ENCODE results near the gene MSLN.

The MSLN gene

DNA sequence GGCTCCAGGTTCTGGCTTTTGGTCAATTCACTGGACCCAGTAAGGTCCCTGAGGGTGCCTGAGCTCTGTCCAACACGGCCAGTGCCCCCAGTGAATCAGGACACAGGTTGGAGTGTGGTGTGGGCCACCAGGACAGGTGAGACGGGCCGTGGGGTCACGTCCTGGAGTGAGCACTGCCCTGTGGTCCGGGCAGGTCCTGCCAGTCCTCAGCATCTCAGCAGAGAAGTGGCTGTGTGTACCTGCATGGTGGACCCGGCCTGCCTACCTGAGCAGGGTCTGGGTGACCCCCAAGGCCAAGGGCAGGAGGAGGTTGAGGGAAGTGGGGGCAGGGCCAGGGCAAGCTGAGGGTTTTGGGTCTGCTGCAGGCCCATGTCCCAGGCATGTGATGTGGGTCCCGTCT lies 41.9 kb downstream of the MSLN start:
- H2AFZ ChIP-seq (ENCODE audit: low read depth, low read length) = no peak overlapping the region
- H3K27me3 ChIP-seq (ENCODE audit: insufficient read depth, low read length) = peaks cover 10% of the 10 kb centered on the region
- no peak overlapping the region for H3K4me3 ChIP-seq (ENCODE audit: low read length)
- H3K36me3 ChIP-seq (ENCODE audit: insufficient read depth, low read length) = no peaks in the 10 kb centered on the region
- H3K4me1 ChIP-seq (ENCODE audit: insufficient read depth, low read length) = peaks cover 9% of the 10 kb centered on the region
- H3K9me3 ChIP-seq (ENCODE audit: low read length) = no peaks in the 10 kb centered on the region

DNA sequence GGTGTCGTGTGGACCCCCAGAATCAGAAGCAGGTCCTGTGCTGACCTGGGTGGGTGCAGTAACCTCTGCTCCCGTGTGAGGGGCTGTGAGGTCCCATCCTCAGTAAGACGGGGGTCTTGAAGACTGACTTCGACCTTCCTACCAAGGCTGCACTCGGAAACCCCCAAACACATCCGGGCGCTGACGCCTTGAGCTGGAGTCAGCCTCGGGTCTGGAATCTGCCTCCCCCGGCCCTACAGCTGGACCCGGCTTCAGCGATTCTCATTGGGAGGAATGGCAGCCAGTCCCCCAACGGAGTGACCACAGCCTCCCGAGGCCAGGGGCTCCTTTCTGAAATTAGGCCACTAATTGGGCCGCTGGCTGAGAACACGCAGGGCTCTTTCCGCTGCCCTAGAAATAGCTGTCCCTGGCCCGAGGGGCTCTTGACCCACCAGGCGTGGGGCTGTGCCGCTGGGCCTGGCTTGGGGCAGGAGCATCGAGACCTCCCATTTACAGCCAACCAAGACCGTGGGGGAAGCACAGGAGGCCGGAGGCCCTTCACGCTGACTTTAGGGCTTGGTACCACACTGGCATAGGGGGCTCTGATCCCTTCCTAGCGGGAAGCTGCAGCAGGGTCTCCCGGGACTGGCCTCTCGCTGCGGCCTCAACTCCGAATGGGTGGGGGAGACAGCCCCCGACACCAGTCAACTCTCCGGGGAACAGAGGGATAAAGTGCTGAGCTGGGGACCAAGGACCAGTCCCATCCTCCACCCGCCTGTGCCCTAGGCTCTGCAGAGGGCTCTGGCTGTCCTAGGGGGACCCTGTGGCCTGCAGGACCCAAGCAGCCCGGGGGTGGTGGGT lies 42.6 kb downstream of the MSLN start:
- no peaks in the 10 kb centered on the region for H3K36me3 ChIP-seq (ENCODE audit: insufficient read depth, low read length)
- H3K4me3 ChIP-seq (ENCODE audit: low read length) = no peak overlapping the region
- H3K27me3 ChIP-seq (ENCODE audit: insufficient read depth, low read length) = peaks cover 10% of the 10 kb centered on the region

DNA sequence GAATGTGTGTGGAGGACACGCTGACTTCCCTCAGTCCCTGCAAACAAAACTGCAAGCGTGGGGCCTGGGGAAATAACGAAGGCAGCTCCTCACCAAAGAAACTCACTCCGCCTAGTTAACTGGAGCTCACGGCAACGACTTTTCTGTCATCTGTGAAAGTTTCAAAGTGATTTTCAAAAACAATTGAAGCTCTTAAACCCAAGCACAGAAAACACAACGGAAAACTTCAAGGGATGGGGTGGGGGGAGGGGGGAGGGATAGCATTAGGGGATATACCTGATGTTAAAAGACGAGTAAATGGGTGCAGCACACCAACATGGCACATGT lies 43.2 kb downstream of the MSLN start:
- Histone ChIP-seq H3K4me1 (ENCODE audit: insufficient read depth, low read length) (peaks cover 9% of the 10 kb centered on the region), H3K36me3 (ENCODE audit: insufficient read depth, low read length) (no peaks in the 10 kb centered on the region), H3K4me3 (ENCODE audit: low read length) (no peak overlapping the region), H3K9me3 (ENCODE audit: low read length) (no peaks in the 10 kb centered on the region), H2AFZ (ENCODE audit: low read depth, low read length) (no peak overlapping the region), H3K27me3 (ENCODE audit: insufficient read depth, low read length) (peaks cover 10% of the 10 kb centered on the region)

More for the DNA sequence above, 42.6 kb downstream of the MSLN start:
- peaks cover 9% of the 10 kb centered on the region for H3K4me1 ChIP-seq (ENCODE audit: insufficient read depth, low read length)
- H2AFZ ChIP-seq (ENCODE audit: low read depth, low read length) = no peak overlapping the region
- no peaks in the 10 kb centered on the region for H3K9me3 ChIP-seq (ENCODE audit: low read length)

DNA sequence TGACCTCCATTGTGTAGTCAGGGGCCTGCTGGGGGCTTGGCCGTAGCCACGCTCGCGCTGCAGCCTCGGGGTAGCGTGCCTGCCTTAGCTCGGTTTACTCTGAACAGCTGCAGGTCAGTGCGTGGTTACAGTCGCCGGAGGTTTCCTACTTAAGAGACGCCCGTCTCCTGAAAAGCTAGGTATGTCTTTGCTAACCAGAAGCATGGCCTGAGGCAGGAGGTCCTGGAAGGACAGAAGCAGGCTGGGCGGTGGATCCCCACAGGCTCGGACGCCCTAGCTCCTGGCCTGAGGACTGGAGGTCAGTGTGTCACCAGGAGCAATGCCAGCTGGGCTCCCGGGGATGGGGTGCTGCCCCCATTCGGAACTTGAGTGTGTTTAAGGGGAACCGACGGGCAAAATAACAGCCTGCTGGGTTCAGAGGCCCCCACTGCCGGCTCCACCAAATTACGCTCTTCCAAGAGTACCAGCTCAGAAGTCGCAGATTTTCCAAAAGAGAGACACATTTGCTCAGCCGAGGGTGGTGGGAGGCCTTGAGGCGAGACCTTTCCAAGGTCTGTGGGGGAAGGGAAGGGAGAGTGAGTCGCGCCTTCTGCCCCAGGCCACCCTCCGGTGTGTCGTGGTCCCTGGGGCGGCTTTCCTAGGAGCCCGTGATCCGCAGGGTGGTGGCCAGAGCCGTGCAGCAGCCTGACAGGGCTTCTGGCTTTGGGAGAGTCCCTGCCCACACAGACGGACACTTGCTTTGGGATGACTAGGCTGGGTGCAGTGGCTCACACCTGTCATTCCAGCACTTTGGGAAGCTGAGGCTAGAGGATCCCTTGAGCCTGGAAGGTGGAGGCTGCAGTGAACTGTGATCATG lies 43.9 kb downstream of the MSLN start:
- Histone ChIP-seq H3K36me3 (ENCODE audit: insufficient read depth, low read length) (no peaks in the 10 kb centered on the region), H2AFZ (ENCODE audit: low read depth, low read length) (no peak overlapping the region), H3K27me3 (ENCODE audit: insufficient read depth, low read length) (peaks cover 10% of the 10 kb centered on the region), H3K9me3 (ENCODE audit: low read length) (no peaks in the 10 kb centered on the region), H3K4me3 (ENCODE audit: low read length) (no peak overlapping the region), H3K4me1 (ENCODE audit: insufficient read depth, low read length) (peaks cover 9% of the 10 kb centered on the region)

DNA sequence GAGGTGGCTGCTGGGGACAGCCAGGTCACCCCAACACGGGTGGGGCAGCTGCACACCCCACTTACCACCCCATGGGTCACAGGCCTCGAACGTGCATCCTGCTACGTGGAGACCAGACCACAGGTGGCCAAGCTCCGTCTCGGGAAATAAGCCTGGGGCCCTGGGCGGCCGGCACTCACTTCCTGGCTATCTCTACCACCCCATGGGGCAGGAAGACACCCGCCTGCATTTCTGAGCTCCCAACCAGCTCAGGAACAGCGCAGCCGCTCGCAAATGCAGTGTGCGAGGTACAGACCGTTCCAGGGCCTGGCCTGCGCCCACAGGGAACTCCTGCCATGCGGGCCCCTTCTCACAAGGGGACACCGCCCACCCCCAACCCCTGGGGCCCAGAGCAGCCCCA lies 44.9 kb downstream of the MSLN start:
- peaks cover 4% of the 10 kb centered on the region for H3K9me3 ChIP-seq (ENCODE audit: low read length)
- no peak overlapping the region for H2AFZ ChIP-seq (ENCODE audit: low read depth, low read length)
- peaks cover 5% of the 10 kb centered on the region for H3K27me3 ChIP-seq (ENCODE audit: insufficient read depth, low read length)
- no peak overlapping the region for H3K4me3 ChIP-seq (ENCODE audit: low read length)
- peaks cover 5% of the 10 kb centered on the region for H3K4me1 ChIP-seq (ENCODE audit: insufficient read depth, low read length)
- H3K36me3 ChIP-seq (ENCODE audit: insufficient read depth, low read length) = no peaks in the 10 kb centered on the region

DNA sequence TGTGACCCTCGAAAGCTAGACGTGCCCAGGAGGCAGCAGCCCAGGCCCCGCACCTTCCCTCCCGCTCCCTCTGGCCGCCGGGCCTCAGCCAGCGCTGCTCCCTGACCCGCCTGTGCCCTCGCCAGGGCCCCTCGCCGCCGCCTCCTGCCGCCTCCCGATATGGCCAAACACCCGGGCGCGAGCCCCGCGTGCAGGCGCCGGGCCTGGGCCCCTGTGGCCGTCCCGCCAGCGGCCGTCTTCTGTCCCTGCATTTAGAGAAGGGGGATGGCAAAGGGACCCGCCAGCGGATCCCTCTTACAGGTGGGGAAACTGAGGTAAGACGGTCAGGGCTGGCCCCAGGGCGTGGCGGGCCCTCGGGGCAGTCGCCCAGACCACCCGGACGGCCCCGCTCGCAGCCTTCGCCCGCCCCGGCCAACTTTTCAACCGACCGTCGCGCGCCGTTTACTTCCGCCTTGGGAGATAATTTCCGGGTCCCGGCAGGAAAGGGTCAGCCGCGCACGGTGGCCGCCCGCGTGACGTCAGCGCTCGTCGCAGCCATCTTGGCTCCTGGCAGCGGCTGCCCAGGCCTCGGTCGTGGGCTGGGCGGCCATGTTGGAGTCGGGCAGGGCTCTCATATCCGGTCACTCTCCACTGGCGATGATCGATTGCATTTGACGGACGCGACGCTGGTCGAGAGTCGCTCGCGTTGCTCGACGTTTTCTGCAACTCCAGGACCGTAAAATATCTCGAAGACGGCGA lies 47.0 kb downstream of the MSLN start:
- Histone ChIP-seq H3K4me1 (ENCODE audit: insufficient read depth, low read length) (no peaks in the 10 kb centered on the region), H3K4me3 (ENCODE audit: low read length) (peak overlapping the region; percentile 65), H3K9me3 (ENCODE audit: low read length) (peaks cover 4% of the 10 kb centered on the region), H2AFZ (ENCODE audit: low read depth, low read length) (no peak overlapping the region), H3K27me3 (ENCODE audit: insufficient read depth, low read length) (peaks cover 8% of the 10 kb centered on the region), H3K36me3 (ENCODE audit: insufficient read depth, low read length) (no peaks in the 10 kb centered on the region)

DNA sequence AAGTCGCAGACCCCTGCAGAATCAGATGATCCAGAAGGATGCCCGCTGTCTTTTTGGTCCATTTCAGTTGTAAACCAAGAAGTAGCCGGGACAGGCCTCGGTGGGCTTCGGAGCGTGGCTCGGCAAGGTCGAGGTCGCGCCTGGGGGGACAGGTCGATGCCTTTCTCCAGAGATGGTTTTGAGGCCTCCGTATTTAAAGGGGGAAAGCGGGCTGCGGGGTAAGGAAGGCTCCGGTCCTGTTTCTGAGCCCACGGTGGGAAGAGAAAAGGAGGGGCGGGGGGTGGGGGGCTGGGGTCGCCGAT lies 47.5 kb downstream of the MSLN start:
- peaks cover 10% of the 10 kb centered on the region for H3K27me3 ChIP-seq (ENCODE audit: insufficient read depth, low read length)
- H3K4me3 ChIP-seq (ENCODE audit: low read length) = peak overlapping the region; percentile 65
- no peak overlapping the region for H2AFZ ChIP-seq (ENCODE audit: low read depth, low read length)
- no peaks in the 10 kb centered on the region for H3K36me3 ChIP-seq (ENCODE audit: insufficient read depth, low read length)
- peaks cover 4% of the 10 kb centered on the region for H3K9me3 ChIP-seq (ENCODE audit: low read length)
- no peaks in the 10 kb centered on the region for H3K4me1 ChIP-seq (ENCODE audit: insufficient read depth, low read length)

DNA sequence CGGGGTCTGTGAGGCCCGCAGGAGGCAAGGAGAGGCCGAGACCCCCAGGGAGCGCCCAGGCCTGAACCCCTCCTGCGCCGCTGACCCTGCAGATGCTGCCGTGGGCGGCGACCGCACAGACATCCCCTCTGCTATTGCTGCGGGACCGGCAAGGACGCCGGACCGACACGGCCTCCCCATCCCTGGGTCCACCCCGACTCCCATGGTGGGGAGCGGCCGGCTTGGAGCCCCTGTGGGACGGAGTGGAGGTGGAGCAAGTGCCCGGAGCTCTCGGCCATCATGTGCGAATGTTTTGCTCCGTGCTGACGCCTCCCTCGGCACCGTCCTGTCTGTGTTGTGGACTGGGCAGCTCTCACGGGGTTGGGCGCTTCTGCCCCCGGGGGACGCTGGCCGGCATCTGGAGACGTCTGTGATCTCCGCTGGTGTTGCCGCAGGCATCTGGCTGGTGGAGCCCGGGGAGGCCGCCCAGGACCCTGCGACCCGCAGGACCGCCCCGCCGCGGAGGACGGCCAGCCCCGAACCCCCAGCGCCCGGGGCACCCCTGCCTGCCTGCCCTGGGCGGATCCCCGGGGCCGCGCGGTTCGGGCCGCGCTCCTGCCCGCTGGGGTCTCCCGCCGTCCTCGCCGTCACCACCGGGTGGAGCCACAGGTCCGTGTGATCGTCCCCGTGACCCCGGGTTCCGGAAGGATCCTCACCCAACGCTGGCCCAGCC lies 52.8 kb downstream of the MSLN start:
- Histone ChIP-seq H3K4me1 (ENCODE audit: insufficient read depth, low read length) (no peaks in the 10 kb centered on the region), H3K9me3 (ENCODE audit: low read length) (peaks cover 6% of the 10 kb centered on the region), H3K36me3 (ENCODE audit: insufficient read depth, low read length) (no peaks in the 10 kb centered on the region), H3K27me3 (ENCODE audit: insufficient read depth, low read length) (peaks cover 13% of the 10 kb centered on the region), H3K4me3 (ENCODE audit: low read length) (no peak overlapping the region), H2AFZ (ENCODE audit: low read depth, low read length) (no peak overlapping the region)

DNA sequence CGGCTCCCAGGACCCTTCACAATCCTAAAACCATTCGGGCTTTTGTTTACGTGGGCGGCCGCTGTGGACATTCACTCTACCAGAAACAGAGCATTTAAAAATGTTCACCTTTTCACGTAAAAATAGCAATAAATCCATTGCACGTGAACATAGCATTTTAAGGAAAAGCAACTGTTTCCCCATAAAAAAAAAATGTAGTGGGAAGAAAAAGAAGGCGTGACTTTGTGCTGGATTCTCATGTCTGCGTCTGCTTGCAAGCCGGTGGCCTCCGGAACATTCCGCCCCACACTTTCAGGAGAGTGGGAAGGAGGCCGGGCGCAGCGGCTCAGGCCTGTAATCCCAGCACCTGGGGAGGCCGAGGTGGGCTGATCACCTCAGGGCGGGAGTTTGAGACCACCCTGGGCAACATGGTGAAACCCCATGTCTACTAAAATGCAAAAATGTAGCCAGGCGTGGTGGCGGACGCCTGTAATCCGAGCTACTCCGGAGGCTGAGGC lies 53.4 kb downstream of the MSLN start:
- H3K27me3 ChIP-seq (ENCODE audit: insufficient read depth, low read length) = peaks cover 13% of the 10 kb centered on the region
- H3K4me1 ChIP-seq (ENCODE audit: insufficient read depth, low read length) = no peaks in the 10 kb centered on the region
- H3K36me3 ChIP-seq (ENCODE audit: insufficient read depth, low read length) = no peaks in the 10 kb centered on the region
- peaks cover 6% of the 10 kb centered on the region for H3K9me3 ChIP-seq (ENCODE audit: low read length)
- H3K4me3 ChIP-seq (ENCODE audit: low read length) = no peak overlapping the region
- no peak overlapping the region for H2AFZ ChIP-seq (ENCODE audit: low read depth, low read length)

DNA sequence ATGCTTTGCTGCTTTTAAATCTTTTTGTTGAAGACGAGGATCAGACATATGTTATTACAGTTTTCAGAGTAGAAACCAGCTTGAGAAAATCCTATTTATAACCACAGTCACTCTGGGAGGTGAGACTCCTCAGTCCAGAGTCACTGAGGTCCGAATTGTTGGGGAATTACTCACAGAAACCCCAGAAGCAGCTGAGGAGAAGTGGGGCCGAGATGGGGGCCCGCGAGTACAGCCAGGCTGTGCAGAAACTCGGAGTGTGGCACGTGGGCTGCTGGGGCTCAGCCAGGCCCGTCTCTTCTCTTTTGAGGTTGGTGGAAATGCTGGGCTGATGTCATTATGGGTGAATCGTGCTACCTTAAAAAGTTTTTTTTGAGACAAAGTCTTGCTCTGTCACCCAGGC lies 54.4 kb downstream of the MSLN start:
- peaks cover 13% of the 10 kb centered on the region for H3K27me3 ChIP-seq (ENCODE audit: insufficient read depth, low read length)
- H3K4me1 ChIP-seq (ENCODE audit: insufficient read depth, low read length) = no peaks in the 10 kb centered on the region

DNA sequence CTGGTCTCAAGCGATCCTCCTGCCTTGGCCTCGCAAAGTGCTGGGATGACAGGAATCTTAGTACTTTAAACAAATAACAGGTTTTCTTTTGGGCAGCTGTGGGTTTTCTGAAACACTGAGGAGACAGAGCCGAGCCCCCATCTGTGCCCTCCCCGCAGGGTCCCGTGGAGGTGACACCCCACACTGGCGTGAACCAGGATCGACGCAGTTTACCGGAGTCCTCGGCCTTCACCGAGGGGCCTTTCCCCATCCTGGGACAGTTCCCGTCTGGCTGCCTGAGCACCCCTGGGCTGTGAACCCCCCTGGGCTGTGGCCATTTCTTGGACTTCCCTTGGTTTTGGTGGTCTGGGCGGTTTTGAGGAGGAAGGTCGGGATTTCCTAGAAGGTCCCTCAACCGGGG lies 55.3 kb downstream of the MSLN start:
- Histone ChIP-seq H3K9me3 (ENCODE audit: low read length) (peaks cover 2% of the 10 kb centered on the region), H3K27me3 (ENCODE audit: insufficient read depth, low read length) (peaks cover 13% of the 10 kb centered on the region), H3K4me3 (ENCODE audit: low read length) (no peak overlapping the region), H3K4me1 (ENCODE audit: insufficient read depth, low read length) (no peaks in the 10 kb centered on the region), H2AFZ (ENCODE audit: low read depth, low read length) (no peak overlapping the region), H3K36me3 (ENCODE audit: insufficient read depth, low read length) (no peaks in the 10 kb centered on the region)

More for the DNA sequence above, 54.4 kb downstream of the MSLN start:
- Histone ChIP-seq H3K4me3 (ENCODE audit: low read length) (no peak overlapping the region), H3K36me3 (ENCODE audit: insufficient read depth, low read length) (no peaks in the 10 kb centered on the region), H3K9me3 (ENCODE audit: low read length) (peaks cover 4% of the 10 kb centered on the region), H2AFZ (ENCODE audit: low read depth, low read length) (no peak overlapping the region)

DNA sequence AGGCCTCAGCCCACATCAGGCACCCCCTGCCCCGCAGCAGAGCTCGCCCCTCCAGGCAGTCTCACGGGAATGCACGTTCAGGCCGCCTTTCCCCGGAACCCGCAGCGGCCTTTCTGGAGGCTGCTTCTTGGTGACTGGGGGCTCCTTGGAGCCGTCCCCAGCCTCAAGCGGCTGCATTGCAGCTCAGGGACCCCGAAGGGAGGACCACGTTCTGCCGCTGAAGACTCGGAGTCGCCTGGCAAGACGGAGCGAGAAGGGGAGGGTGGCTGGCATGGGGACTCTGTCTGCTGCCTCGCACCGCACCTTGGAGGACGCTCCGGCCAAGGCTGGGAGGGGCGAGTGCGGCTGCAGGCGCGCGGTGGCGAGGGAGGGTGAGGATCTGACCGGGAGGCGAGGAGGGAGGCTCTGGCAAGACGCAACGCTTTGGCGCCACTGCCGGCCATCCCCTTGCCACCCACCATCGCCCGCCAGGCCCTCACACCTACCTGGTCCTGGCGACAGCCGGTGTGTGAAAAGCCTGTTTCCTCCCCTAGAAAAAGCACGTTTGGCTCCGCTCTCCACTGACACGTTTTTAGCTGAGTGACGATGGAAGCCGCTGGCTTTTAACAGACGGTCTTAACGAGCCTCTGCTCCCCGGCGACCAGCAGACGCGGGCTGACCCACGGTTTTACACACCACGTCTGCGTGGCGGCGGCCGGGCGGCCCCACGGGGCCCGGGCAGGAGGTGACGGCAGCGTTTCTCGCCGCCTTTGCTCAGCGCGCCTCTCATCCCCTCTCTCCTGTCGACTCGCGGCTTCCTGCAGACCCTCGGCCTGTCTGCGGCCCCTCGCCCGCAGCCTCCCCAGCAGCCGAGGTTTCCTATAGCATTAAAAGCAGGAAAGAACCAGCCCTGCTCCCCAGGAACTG lies 56.7 kb downstream of the MSLN start:
- no peak overlapping the region for H2AFZ ChIP-seq (ENCODE audit: low read depth, low read length)
- no peak overlapping the region for H3K4me3 ChIP-seq (ENCODE audit: low read length)
- no peaks in the 10 kb centered on the region for H3K36me3 ChIP-seq (ENCODE audit: insufficient read depth, low read length)
- H3K27me3 ChIP-seq (ENCODE audit: insufficient read depth, low read length) = peaks cover 7% of the 10 kb centered on the region
- H3K9me3 ChIP-seq (ENCODE audit: low read length) = peaks cover 2% of the 10 kb centered on the region
- peaks cover 2% of the 10 kb centered on the region for H3K4me1 ChIP-seq (ENCODE audit: insufficient read depth, low read length)
